CD14-positive monocyte (primary cell): ENCODE measurements around the gene SUCLG2. TPM values are rescaled to one million over a fixed set of nuclear protein-coding genes. Genes with fewer than 3 reads are reported as not detected.
A peak's percentile ranks its signal among the peaks of the same experiment; 100 is the strongest.
"Not testable (repeated sequence)": the region's sequence is repeated elsewhere in the genome, so short reads cannot be mapped to it uniquely, and the experiment has no call there.

Experiments
- DNase-seq, 3 donors: peaks; one replicate each; pipeline ENCODE4 v3.0.0-alpha.2; 2011 to 2022
- H2AFZ ChIP-seq: 2 replicates; pipeline ENCODE4 v1.6.0; 2012; ENCODE audit warnings: mild to moderate bottlenecking, low read depth, low read length, inconsistent platforms; ENCODE audit not compliant: insufficient read depth, poor library complexity, severe bottlenecking
- H3K27ac ChIP-seq, 2 donors: 1 replicate in 1 of 2; 2 replicates in 1 of 2; pipeline ENCODE4 v1.5.1; 2012 to 2013; ENCODE audit warnings: low read length in 2 of 2, control low read depth in 1 of 2, inconsistent platforms in 1 of 2, low read depth in 1 of 2, mild to moderate bottlenecking in 1 of 2
- H3K27me3 ChIP-seq, 2 donors: one replicate each; pipeline versions ENCODE4 v1.6.0 to v1.6.1; 2011 to 2013; ENCODE audit warnings: low read length in 2 of 2; ENCODE audit not compliant: control insufficient read depth in 2 of 2, insufficient read depth in 2 of 2
- H3K36me3 ChIP-seq, 2 donors: replicated peaks in 1 of 2; 1 replicate in 1 of 2; 2 replicates in 1 of 2; pipeline versions ENCODE4 v1.5.1 to v1.6.1; 2012 to 2013; ENCODE audit warnings: low read length in 2 of 2, control low read depth in 1 of 2, inconsistent platforms in 1 of 2, mild to moderate bottlenecking in 1 of 2; ENCODE audit not compliant: insufficient read depth in 2 of 2, control insufficient read depth in 1 of 2
- H3K4me1 ChIP-seq, 2 donors: 1 replicate in 1 of 2; 2 replicates in 1 of 2; pipeline versions ENCODE4 v1.5.1 to v1.6.1; 2012 to 2013; ENCODE audit warnings: low read length in 2 of 2, control low read depth in 1 of 2, inconsistent platforms in 1 of 2, mild to moderate bottlenecking in 1 of 2, moderate library complexity in 1 of 2; ENCODE audit not compliant: insufficient read depth in 2 of 2, control insufficient read depth in 1 of 2
- H3K4me2 ChIP-seq: replicated peaks from 2 replicates; pipeline ENCODE3; 2012; ENCODE audit warnings: low read length, moderate library complexity, mild to moderate bottlenecking; ENCODE audit not compliant: poor library complexity, severe bottlenecking; ENCODE audit errors: extremely low read depth
- H3K4me3 ChIP-seq, 3 experiments: fragments of 200-600 bp in 1 of 3; sonication (generic) in 1 of 3; replicated peaks in 1 of 3; 1 replicate in 2 of 3; 2 replicates in 1 of 3; pipeline ENCODE4 v1.5.1; 2011 to 2013; ENCODE audit warnings: low read length in 3 of 3, mild to moderate bottlenecking in 3 of 3, control low read depth in 2 of 3, low read depth in 2 of 3, inconsistent platforms in 1 of 3, moderate library complexity in 1 of 3
- H3K79me2 ChIP-seq: 2 replicates; pipeline ENCODE4 v1.6.0; 2012; ENCODE audit warnings: mild to moderate bottlenecking, control low read depth, inconsistent platforms, low read length, moderate library complexity; ENCODE audit not compliant: insufficient read depth
- H3K9ac ChIP-seq: 2 replicates; pipeline ENCODE4 v1.6.0; 2017; ENCODE audit warnings: low read length, mild to moderate bottlenecking; ENCODE audit not compliant: insufficient read depth, poor library complexity, severe bottlenecking
- H3K9me3 ChIP-seq, 2 donors: replicated peaks in 1 of 2; 1 replicate in 1 of 2; 2 replicates in 1 of 2; pipeline versions ENCODE4 v1.5.1 to v1.6.1; 2012 to 2013; ENCODE audit warnings: low read length in 2 of 2, control low read depth in 1 of 2; ENCODE audit not compliant: control insufficient read depth in 1 of 2, insufficient read depth in 1 of 2
- H4K20me1 ChIP-seq: 2 replicates; pipeline ENCODE4 v1.6.0; 2012; ENCODE audit warnings: mild to moderate bottlenecking, low read length, control low read depth, moderate library complexity; ENCODE audit not compliant: insufficient read depth
- H3K27ac Mint-ChIP-seq, 7 donors: one replicate each; pipeline ENCODE4 v1.8.0; 2020; ENCODE audit warnings: mild to moderate bottlenecking in 7 of 7, mixed read lengths in 7 of 7, moderate library complexity in 6 of 7, inconsistent platforms in 2 of 7
- H3K27me3 Mint-ChIP-seq, 3 donors: one replicate each; pipeline ENCODE4 v1.8.0; 2021 to 2022; ENCODE audit warnings: low read depth in 3 of 3, mild to moderate bottlenecking in 3 of 3, mixed read lengths in 3 of 3, moderate library complexity in 3 of 3, inconsistent platforms in 1 of 3
- H3K36me3 Mint-ChIP-seq, 2 donors: one replicate each; pipeline ENCODE4 v1.8.0; 2020; ENCODE audit warnings: mixed read lengths in 2 of 2, inconsistent platforms in 1 of 2, mild to moderate bottlenecking in 1 of 2
- H3K4me1 Mint-ChIP-seq: one replicate; pipeline ENCODE4 v1.8.0; 2020; ENCODE audit warnings: mild to moderate bottlenecking, mixed read lengths
- H3K4me3 Mint-ChIP-seq, 2 donors: one replicate each; pipeline ENCODE4 v1.8.0; 2020; ENCODE audit warnings: mild to moderate bottlenecking in 2 of 2, mixed read lengths in 2 of 2, moderate library complexity in 1 of 2
- H3K9me3 Mint-ChIP-seq, 7 donors: one replicate each; pipeline ENCODE4 v1.8.0; 2020 to 2022; ENCODE audit warnings: mixed read lengths in 7 of 7, mild to moderate bottlenecking in 6 of 7, moderate library complexity in 6 of 7, inconsistent platforms in 2 of 7
- WGBS: methylation state at CpG from one replicate; pipeline ENCODE4 v1.1.5; 2013; ENCODE audit warnings: missing lambda C conversion rate; ENCODE audit not compliant: insufficient coverage; 5-methylcytosine and 5-hydroxymethylcytosine counted together
- intact Hi-C, 2 donors: fragments of 100-400 bp; cut with micrococcal nuclease; formaldehyde crosslinking; loops; one replicate each; pipeline versions ENCODE4 v1.15.0 to v1.15.1; 2023
- polyA plus RNA-seq, 3 donors: library from polyadenylated mRNA; depleted of rRNA in 1 of 3; unstranded in 2 of 3; stranded (reverse) in 1 of 3; fragments of 300-500 nt in 2 of 3; fragments of >200 nt in 1 of 3; fragmentation: Illumina TruSeq in 2 of 3; gene quantifications; 1 replicate in 2 of 3; 2 replicates in 1 of 3; pipeline ENCODE4 v1.2.3, GENCODE V29; 2012 to 2021
- TF ChIP-seq, protein P1 (sequence below): fragments of 200-600 bp; IDR thresholded peaks from one replicate; pipeline ENCODE4 v1.8.0; 2022; ENCODE audit warnings: antibody characterized with exemption, mild to moderate bottlenecking

SUCLG2 gene
- polyA plus RNA-seq, 3 donors, result 10.8 to 37.5 (median 32.9) TPM

DNA sequence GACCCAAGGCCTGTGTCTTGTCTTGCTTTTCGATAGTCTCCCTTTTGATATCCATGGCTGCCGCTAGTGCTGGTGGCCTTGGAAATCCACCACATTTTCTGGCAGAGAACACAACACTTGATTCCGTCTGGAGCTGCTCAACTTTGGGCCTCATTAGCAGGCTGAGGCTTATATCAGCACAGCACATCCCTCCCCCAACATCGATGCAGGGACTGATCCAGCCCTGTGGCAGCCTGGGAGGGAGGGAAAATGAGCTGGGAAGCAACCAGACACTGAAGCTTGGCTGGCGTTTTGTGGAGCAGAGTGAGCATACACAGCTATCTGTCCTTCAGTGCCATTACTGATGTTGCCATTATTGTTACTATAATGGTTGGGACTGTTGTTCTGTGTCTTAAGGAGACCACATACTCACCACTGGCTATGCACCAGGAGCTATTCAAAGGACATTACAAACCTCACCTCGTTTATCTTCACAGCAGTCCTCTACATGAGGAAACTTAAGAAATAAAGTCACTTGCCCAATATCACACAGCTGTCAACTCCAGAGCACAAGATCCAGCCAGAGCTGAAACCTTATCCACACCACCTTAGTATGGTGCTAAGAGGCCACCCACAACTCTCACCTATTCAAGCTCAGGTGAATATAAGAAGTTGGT is 102.9 kb downstream of the SUCLG2 start:
- Mint-ChIP-seq H3K27ac (peak overlapping the region in 1 of 7 donors; percentile 34), H3K4me3 (no peak overlapping the region), H3K36me3 (peaks cover 29 to 36% of the 10 kb centered on the region in 2 donors), H3K4me1 (no peaks in the 10 kb centered on the region), H3K27me3 (peaks cover 0 to 2% (median 0%) of the 10 kb centered on the region in 3 donors), H3K9me3 (peaks cover 0 to 3% (median 2%) of the 10 kb centered on the region in 7 donors)
- Histone ChIP-seq H3K4me1 (no peaks in the 10 kb centered on the region), H4K20me1 (no peaks in the 10 kb centered on the region), H3K79me2 (no peaks in the 10 kb centered on the region), H3K4me2 (no peak overlapping the region), H3K27ac (no peak overlapping the region), H3K9ac (no peak overlapping the region), H2AFZ (no peak overlapping the region), H3K27me3 (no peaks in the 10 kb centered on the region), H3K36me3 (peaks cover 0 to 10% of the 10 kb centered on the region in 2 donors), H3K4me3 (no peak overlapping the region), H3K9me3 (no peaks in the 10 kb centered on the region)
- no peak for DNase-seq
- WGBS, result 90% methylated on average over 3 of the region's 6 CpGs
- intact Hi-C loops, result no loop called here
- TF ChIP-seq, protein P1, sequence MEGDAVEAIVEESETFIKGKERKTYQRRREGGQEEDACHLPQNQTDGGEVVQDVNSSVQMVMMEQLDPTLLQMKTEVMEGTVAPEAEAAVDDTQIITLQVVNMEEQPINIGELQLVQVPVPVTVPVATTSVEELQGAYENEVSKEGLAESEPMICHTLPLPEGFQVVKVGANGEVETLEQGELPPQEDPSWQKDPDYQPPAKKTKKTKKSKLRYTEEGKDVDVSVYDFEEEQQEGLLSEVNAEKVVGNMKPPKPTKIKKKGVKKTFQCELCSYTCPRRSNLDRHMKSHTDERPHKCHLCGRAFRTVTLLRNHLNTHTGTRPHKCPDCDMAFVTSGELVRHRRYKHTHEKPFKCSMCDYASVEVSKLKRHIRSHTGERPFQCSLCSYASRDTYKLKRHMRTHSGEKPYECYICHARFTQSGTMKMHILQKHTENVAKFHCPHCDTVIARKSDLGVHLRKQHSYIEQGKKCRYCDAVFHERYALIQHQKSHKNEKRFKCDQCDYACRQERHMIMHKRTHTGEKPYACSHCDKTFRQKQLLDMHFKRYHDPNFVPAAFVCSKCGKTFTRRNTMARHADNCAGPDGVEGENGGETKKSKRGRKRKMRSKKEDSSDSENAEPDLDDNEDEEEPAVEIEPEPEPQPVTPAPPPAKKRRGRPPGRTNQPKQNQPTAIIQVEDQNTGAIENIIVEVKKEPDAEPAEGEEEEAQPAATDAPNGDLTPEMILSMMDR, result no peak

DNA sequence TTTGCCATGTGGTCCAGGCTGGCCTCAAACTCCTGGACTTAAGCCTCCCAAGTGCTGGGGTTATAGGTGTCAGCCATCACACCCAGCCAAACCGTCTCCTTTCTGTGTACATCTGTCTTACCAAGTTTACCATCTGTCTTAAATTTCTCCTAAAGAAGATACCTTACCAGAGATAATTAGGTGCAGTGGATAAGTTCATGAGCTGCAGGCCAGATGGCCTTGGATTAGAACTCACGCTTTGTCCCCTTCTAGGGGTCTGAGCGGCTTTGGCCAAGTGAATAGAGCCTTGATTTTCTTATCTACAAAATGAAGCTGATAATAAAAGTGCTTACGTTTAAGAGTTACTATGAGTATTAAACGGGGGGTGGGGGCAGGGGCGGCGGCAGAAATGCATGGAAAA is 103.9 kb downstream of the SUCLG2 start:
- no peaks in the 10 kb centered on the region for H3K79me2 ChIP-seq
- WGBS, result 100% methylated on average over 2 of the region's 7 CpGs
- no peaks in the 10 kb centered on the region for H3K9me3 ChIP-seq
- no peaks in the 10 kb centered on the region for H3K4me1 ChIP-seq
- no peaks in the 10 kb centered on the region for H4K20me1 ChIP-seq
- no peaks in the 10 kb centered on the region for H3K27me3 ChIP-seq
- intact Hi-C loops, result no loop called here
- no peak overlapping the region for H2AFZ ChIP-seq
- H3K4me2 ChIP-seq, result no peak overlapping the region
- TF ChIP-seq, protein P1, result no peak
- H3K27ac ChIP-seq, result no peak overlapping the region
- H3K4me3 ChIP-seq, result no peak overlapping the region
- H3K9me3 Mint-ChIP-seq, result peaks cover 0 to 5% (median 3%) of the 10 kb centered on the region in 7 donors
- no peak for DNase-seq
- peaks cover 23 to 28% of the 10 kb centered on the region in 2 donors for H3K36me3 Mint-ChIP-seq
- peaks cover 0 to 2% (median 0%) of the 10 kb centered on the region in 3 donors for H3K27me3 Mint-ChIP-seq
- H3K9ac ChIP-seq, result no peak overlapping the region
- no peak overlapping the region for H3K4me3 Mint-ChIP-seq
- no peak overlapping the region for H3K27ac Mint-ChIP-seq
- peaks cover 0 to under 1% of the 10 kb centered on the region in 2 donors for H3K36me3 ChIP-seq
- H3K4me1 Mint-ChIP-seq, result no peaks in the 10 kb centered on the region

DNA sequence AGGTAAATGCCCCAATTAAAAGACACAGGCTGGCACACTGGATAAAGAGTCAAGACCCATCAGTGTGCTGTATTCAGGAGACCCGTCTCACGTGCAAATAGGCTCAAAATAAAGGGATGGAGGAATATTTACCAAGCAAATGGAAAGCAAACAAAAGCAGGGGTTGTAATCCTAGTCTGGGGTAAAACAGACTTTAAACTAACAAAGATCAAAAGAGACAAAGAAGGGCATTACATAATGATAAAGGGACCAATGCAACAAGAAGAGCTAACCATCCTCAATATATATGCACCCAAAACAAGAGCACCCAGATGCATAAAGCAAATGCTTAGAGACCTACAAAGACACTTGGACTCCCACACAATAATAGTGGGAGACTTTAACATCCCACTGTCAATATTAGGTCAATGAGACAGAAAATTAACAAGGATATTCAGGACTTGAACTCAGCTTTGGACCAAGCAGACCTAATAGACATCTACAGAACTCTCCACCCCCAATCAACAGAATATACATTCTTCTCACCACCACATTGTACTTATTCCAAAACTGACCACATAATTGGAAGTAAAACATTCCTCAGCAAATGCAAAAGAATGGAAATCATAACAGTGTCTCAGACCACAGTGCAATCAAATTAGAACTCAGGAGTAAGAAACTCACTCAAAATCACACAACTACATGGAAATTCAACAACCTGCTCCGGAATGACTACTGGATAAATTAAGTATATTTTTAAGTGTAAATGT is 111.7 kb downstream of the SUCLG2 start:
- H3K4me3 Mint-ChIP-seq, DNase-seq, H2AFZ ChIP-seq, H3K4me2 ChIP-seq, H3K27ac Mint-ChIP-seq, H3K4me1 Mint-ChIP-seq, H3K27me3 ChIP-seq, H3K36me3 Mint-ChIP-seq, H3K27ac ChIP-seq, intact Hi-C loops, H3K9ac ChIP-seq, H3K4me1 ChIP-seq, H3K27me3 Mint-ChIP-seq, H3K4me3 ChIP-seq, H3K79me2 ChIP-seq, H4K20me1 ChIP-seq, H3K36me3 ChIP-seq: not testable (repeated sequence)
- no CpG with 5 or more reads among the region's 3 CpGs for WGBS
- peaks cover 14 to 31% (median 18%) of the 10 kb centered on the region in 7 donors for H3K9me3 Mint-ChIP-seq
- H3K9me3 ChIP-seq, result peaks cover 8 to 11% of the 10 kb centered on the region in 2 donors
